SK-N-SH (cell line): ENCODE data around the gene RPGR. TPM values are rescaled to one million over a fixed set of nuclear protein-coding genes. Genes with fewer than 3 reads are reported as not detected.

ENCODE experiments used
- CTCF ChIA-PET: fragments of 300-600, 350-600 bp; formaldehyde crosslinking; extraction: SDS; loops from one replicate; lab custom pipeline; 2021; lab: Yijun Ruan, JAX
- POLR2A ChIA-PET: fragments of 350-600 bp; sonication (Branson Sonifier 250); formaldehyde crosslinking; extraction: SDS; loops from one replicate; lab custom pipeline; 2020; ENCODE audit warnings: antibody characterized with exemption, inconsistent platforms; lab: Yijun Ruan, JAX
- DNase-seq: peaks from one replicate; pipeline ENCODE4 v3.0.0; 2012
- H2AFZ ChIP-seq: fragments of 200-600 bp; sonication (generic); 2 replicates; pipeline ENCODE4 v1.8.1; 2016; ENCODE audit warnings: antibody characterized with exemption, mild to moderate bottlenecking, low read depth
- H3F3A ChIP-seq: fragments of 200-600 bp; sonication (generic); replicated peaks from 2 replicates; pipeline ENCODE3; 2016; ENCODE audit warnings: antibody characterized with exemption, mild to moderate bottlenecking; ENCODE audit not compliant: insufficient read depth
- H3K27ac ChIP-seq, 2 experiments: fragments of 200-500 bp in 1 of 2; fragments of 200-600 bp in 1 of 2; sonication (Bioruptor generic) in 1 of 2; sonication (generic), shearing (Covaris generic) in 1 of 2; 2 replicates each; pipeline versions ENCODE4 v1.5.1 to v1.6.1; 2014 to 2016; ENCODE audit warnings: low read depth in 2 of 2, inconsistent platforms in 1 of 2, low read length in 1 of 2, mild to moderate bottlenecking in 1 of 2, mixed read lengths in 1 of 2
- H3K27me3 ChIP-seq: fragments of 200-600 bp; sonication (generic), shearing (Covaris generic); 2 replicates; pipeline ENCODE4 v1.6.1; 2016; ENCODE audit warnings: mixed run types; ENCODE audit not compliant: insufficient read depth
- H3K36me3 ChIP-seq, 2 experiments: fragments of 200-500 bp in 1 of 2; fragments of 200-600 bp in 1 of 2; sonication (Bioruptor generic) in 1 of 2; sonication (generic) in 1 of 2; replicated peaks in 1 of 2; 2 replicates each; pipeline versions ENCODE3 to v1.5.1; 2014 to 2016; ENCODE audit warnings: low read length in 1 of 2, mild to moderate bottlenecking in 1 of 2; ENCODE audit not compliant: insufficient read depth in 2 of 2, control insufficient read depth in 1 of 2
- H3K4me1 ChIP-seq, 2 experiments: fragments of 200-500 bp in 1 of 2; fragments of 200-600 bp in 1 of 2; sonication (Bioruptor generic) in 1 of 2; sonication (generic), shearing (Covaris generic) in 1 of 2; 2 replicates each; pipeline versions ENCODE4 v1.5.1 to v1.6.1; 2014 to 2016; ENCODE audit warnings: low read depth in 1 of 2, low read length in 1 of 2, mixed run types in 1 of 2; ENCODE audit not compliant: insufficient read depth in 2 of 2, control insufficient read depth in 1 of 2
- H3K4me2 ChIP-seq: fragments of 200-600 bp; sonication (generic), shearing (Covaris generic); 2 replicates; pipeline ENCODE4 v1.6.1; 2017; ENCODE audit warnings: mixed run types
- H3K4me3 ChIP-seq, 2 experiments: fragments of 200-500 bp in 1 of 2; fragments of 200-600 bp in 1 of 2; sonication (Bioruptor generic) in 1 of 2; sonication (generic), shearing (Covaris generic) in 1 of 2; 2 replicates each; pipeline versions ENCODE4 v1.5.1 to v1.8.1; 2014 to 2016; ENCODE audit warnings: low read depth in 2 of 2, inconsistent platforms in 1 of 2, low read length in 1 of 2, mild to moderate bottlenecking in 1 of 2, mixed read lengths in 1 of 2, moderate library complexity in 1 of 2
- H3K79me2 ChIP-seq: fragments of 200-600 bp; sonication (generic); 2 replicates; pipeline ENCODE4 v1.8.1; 2017; ENCODE audit warnings: mild to moderate bottlenecking; ENCODE audit not compliant: insufficient read depth
- H3K9ac ChIP-seq: fragments of 200-600 bp; sonication (generic); 2 replicates; pipeline ENCODE4 v1.6.1; 2017; ENCODE audit warnings: mixed run types
- H3K9me2 ChIP-seq: fragments of 200-600 bp; sonication (generic); 2 replicates; pipeline ENCODE4 v1.6.1; 2017; ENCODE audit warnings: mixed run types
- H3K9me3 ChIP-seq: fragments of 200-600 bp; sonication (generic); 2 replicates; pipeline ENCODE4 v1.6.1; 2017; ENCODE audit warnings: mixed run types, mild to moderate bottlenecking, moderate library complexity
- H4K20me1 ChIP-seq: fragments of 200-600 bp; sonication (generic); 2 replicates; pipeline ENCODE4 v1.6.1; 2017; ENCODE audit warnings: mild to moderate bottlenecking, mixed run types; ENCODE audit not compliant: insufficient read depth
- EP300 ChIP-seq, 2 experiments: IDR thresholded peaks; 2 replicates each; pipeline versions ENCODE4 v1.4.0 to v1.6.1; 2012; ENCODE audit warnings: borderline replicate concordance in 1 of 2, low read depth in 1 of 2, low read length in 1 of 2
- FOSL2 ChIP-seq: IDR thresholded peaks from 2 replicates; pipeline ENCODE4 v1.4.0; 2012; ENCODE audit warnings: low read depth, mild to moderate bottlenecking, moderate library complexity, borderline replicate concordance
- GATA2 ChIP-seq: sonication (generic); formaldehyde crosslinking; IDR thresholded peaks from 2 replicates; pipeline ENCODE4 v1.5.0; 2020; ENCODE audit warnings: mild to moderate bottlenecking, missing genetic modification reagents
- JUND ChIP-seq: IDR thresholded peaks from 2 replicates; pipeline ENCODE4 v1.4.0; 2012
- NRF1 ChIP-seq: IDR thresholded peaks from 2 replicates; pipeline ENCODE4 v1.6.1; 2012; ENCODE audit warnings: low read depth, mild to moderate bottlenecking, low read length
- RCOR1 ChIP-seq: fragments of 150-350 bp; IDR thresholded peaks from 2 replicates; pipeline ENCODE4 v1.6.1; 2017; ENCODE audit warnings: antibody characterized with exemption, low read length
- RFX5 ChIP-seq: IDR thresholded peaks from 2 replicates; pipeline ENCODE4 v1.6.1; 2012; ENCODE audit warnings: mild to moderate bottlenecking, improper control_type of control experiment, low read length
- SIN3A ChIP-seq: IDR thresholded peaks from 2 replicates; pipeline ENCODE4 v1.6.1; 2012; ENCODE audit warnings: low read depth, mild to moderate bottlenecking, low read length, moderate library complexity, borderline replicate concordance
- TCF12 ChIP-seq: IDR thresholded peaks from 2 replicates; pipeline ENCODE4 v1.4.0; 2012
- WGBS: methylation state at CpG from one replicate; pipeline ENCODE4 v1.1.6; 2017; ENCODE audit warnings: low lambda C conversion rate; 5-methylcytosine and 5-hydroxymethylcytosine counted together
- polyA plus RNA-seq, 3 experiments: library from polyadenylated mRNA; depleted of rRNA; stranded (reverse); fragments of >200 nt; gene quantifications; 2 replicates each; pipeline ENCODE4 v1.2.3, GENCODE V29; 2012
- TF ChIP-seq, protein P1 (sequence below): fragments of 150-350 bp; IDR thresholded peaks from 2 replicates; pipeline ENCODE4 v1.6.1; 2016; ENCODE audit warnings: mild to moderate bottlenecking, low read depth, low read length
- TF ChIP-seq, protein P2 (sequence below): fragments of 150-350 bp; IDR thresholded peaks from 2 replicates; pipeline ENCODE4 v1.6.1; 2017; ENCODE audit warnings: antibody characterized with exemption, low read length, low read depth, borderline replicate concordance
- TF ChIP-seq, protein P3 (sequence below): IDR thresholded peaks from 2 replicates; pipeline ENCODE4 v1.4.0; 2012; ENCODE audit warnings: low read depth
- TF ChIP-seq, protein P4 (sequence below): IDR thresholded peaks from 2 replicates; pipeline ENCODE4; 2012

The RPGR gene
- polyA plus RNA-seq, 1 of the 3 experiments (the other 2 are of a cell fraction): 1.2 TPM

DNA sequence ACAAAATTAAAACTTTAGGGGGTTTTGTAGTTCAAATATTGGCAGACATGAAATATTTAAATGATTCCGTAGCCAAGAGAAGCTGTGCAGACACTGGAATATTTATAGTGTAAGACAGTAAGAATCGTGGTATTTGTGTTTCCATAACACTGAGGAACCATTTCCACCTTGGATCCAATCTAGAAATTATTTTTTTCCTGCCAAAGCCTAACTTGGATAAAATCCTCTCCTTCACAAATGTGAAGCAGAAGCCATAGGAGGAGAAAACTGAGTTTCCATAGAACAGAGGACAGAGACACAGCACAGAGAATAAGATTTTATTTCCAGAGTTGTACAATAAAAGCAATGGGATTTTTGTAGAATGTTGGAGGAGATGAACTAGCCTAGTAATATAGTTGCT, 86.8 kb downstream of the RPGR start (continued):
- TF ChIP-seq, protein P1, sequence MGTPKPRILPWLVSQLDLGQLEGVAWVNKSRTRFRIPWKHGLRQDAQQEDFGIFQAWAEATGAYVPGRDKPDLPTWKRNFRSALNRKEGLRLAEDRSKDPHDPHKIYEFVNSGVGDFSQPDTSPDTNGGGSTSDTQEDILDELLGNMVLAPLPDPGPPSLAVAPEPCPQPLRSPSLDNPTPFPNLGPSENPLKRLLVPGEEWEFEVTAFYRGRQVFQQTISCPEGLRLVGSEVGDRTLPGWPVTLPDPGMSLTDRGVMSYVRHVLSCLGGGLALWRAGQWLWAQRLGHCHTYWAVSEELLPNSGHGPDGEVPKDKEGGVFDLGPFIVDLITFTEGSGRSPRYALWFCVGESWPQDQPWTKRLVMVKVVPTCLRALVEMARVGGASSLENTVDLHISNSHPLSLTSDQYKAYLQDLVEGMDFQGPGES: no peak
- TF ChIP-seq RFX5 (no peak), RCOR1 (no peak)

DNA sequence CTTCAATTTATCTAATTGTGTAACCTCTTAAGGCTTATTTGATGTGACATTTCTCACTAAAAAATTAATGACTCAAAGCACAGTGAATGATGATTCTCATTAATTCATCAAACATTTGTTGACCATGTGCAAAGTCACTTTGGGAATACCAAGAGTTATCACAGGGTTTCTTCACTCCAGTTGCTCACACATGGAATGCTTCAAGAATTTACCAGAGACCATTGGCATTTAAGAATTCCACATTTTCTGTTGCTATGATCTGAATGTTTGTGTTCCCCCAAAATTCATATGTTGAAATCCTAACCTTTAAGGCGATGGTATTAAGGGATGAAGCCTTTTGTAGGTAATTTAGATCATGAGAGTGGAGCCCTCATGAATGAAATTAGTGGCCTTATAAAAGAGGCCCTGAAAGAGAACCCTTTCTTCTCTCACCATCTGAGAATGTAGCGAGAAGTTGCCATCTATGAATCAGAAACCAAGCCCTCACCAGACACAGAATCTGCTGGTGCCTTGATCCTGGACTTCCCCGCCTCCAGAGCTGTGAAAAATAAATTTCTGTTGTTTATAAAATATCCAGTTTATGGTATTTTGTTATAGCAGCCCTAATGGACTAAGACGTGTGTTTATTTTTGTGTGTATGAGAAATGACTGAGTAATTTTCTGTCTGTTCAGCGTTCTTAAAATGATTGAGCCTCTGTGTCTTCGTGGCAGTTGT, 90.3 kb downstream of the RPGR start:
- Histone ChIP-seq H3K4me3 (no peak overlapping the region), H3F3A (no peaks in the 10 kb centered on the region), H3K36me3 (no peaks in the 10 kb centered on the region), H3K9me3 (no peaks in the 10 kb centered on the region), H3K27ac (no peak overlapping the region), H3K4me1 (no peaks in the 10 kb centered on the region), H3K79me2 (no peaks in the 10 kb centered on the region), H3K9me2 (no peaks in the 10 kb centered on the region), H3K4me2 (no peak overlapping the region), H3K27me3 (no peaks in the 10 kb centered on the region), H2AFZ (no peak overlapping the region), H3K9ac (no peak overlapping the region), H4K20me1 (no peaks in the 10 kb centered on the region)
- TF ChIP-seq, protein P2, sequence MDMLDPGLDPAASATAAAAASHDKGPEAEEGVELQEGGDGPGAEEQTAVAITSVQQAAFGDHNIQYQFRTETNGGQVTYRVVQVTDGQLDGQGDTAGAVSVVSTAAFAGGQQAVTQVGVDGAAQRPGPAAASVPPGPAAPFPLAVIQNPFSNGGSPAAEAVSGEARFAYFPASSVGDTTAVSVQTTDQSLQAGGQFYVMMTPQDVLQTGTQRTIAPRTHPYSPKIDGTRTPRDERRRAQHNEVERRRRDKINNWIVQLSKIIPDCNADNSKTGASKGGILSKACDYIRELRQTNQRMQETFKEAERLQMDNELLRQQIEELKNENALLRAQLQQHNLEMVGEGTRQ: no peak
- TF ChIP-seq RFX5 (no peak), GATA2 (CRISPR knock-in tag) (no peak), SIN3A (no peak), EP300 (IDR thresholded peaks at IDR 0.05; ENCODE audit: borderline replicate concordance in 1 of 2, low read depth in 1 of 2, low read length in 1 of 2) (no peak)
- 33% methylated on average over 6 of the region's 6 CpGs for WGBS
- CTCF ChIA-PET: no interaction called here
- no peak for DNase-seq
- POLR2A ChIA-PET: no interaction called here

DNA sequence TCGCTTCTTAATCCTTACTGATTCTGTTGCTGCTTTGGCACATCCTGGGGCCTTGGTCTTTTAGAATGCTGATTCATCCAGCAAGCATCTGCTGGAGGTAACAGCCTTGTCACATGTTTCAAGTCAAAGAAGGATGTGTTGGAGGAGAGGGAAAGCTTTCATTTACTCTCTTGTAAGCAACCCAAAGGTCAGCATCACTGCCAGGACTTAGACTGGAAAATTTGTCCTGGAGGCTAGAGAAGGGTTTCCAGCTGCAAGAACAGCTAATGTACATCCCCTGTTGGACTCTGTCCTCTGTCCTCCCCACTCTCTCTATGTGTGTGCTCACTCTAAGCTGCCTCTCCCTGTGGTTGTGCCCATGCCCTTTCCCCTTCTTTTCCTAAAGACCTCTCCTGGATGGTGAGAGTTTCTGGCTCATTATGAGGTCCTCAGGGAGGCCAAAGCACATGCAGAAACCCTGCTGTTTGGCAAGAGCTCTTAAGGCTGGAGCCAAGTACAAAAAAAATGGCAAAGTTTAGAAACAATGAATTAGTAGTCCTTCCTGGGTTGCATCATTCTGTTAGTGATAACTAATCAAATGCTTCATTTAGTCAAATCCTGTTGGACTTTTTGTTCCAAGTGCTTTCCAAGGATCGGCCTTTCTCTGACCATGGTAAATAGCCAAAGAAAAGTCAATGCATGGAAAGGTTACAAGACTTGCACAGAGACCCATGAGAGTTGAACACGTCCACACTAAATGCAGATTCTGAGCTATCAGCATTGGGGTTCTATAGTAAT, 93.2 kb downstream of the RPGR start:
- peak overlapping the region; percentile 54; the same call in 1 of the 2 replicates for H2AFZ ChIP-seq
- H3K27me3 ChIP-seq: no peaks in the 10 kb centered on the region
- no peaks in the 10 kb centered on the region for H3F3A ChIP-seq
- no peaks in the 10 kb centered on the region for H3K4me1 ChIP-seq
- no peak for TF ChIP-seq SIN3A
- no peak for TF ChIP-seq NRF1
- TF ChIP-seq, protein P3, sequence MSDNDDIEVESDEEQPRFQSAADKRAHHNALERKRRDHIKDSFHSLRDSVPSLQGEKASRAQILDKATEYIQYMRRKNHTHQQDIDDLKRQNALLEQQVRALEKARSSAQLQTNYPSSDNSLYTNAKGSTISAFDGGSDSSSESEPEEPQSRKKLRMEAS: peak; percentile 30; the same call in 1 of the 2 replicates
- 0 out of 2 replicates have a peak, but pooled peaks have one; percentile 12 for TF ChIP-seq TCF12
- TF ChIP-seq, protein P4, sequence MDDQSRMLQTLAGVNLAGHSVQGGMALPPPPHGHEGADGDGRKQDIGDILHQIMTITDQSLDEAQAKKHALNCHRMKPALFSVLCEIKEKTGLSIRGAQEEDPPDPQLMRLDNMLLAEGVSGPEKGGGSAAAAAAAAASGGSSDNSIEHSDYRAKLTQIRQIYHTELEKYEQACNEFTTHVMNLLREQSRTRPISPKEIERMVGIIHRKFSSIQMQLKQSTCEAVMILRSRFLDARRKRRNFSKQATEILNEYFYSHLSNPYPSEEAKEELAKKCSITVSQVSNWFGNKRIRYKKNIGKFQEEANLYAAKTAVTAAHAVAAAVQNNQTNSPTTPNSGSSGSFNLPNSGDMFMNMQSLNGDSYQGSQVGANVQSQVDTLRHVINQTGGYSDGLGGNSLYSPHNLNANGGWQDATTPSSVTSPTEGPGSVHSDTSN: 0 out of 2 replicates have a peak, but pooled peaks have one; percentile 17
- peak; percentile 36; the same call in 1 of the 2 replicates for TF ChIP-seq FOSL2
- peak; percentile 57; the same call in 1 of the 2 replicates for TF ChIP-seq JUND
- TF ChIP-seq, all 33 proteins: peak for 5
- ChIA-PET POLR2A (no interaction called here), CTCF (interaction anchor here (0.6 kb wide), 1 partner anchor 36 kb away, joined by 3 read pairs; no protein-coding TSS in a partner anchor)
- H3K4me2 ChIP-seq: peak overlapping the region; percentile 21; the same call in 1 of the 2 replicates
- H3K79me2 ChIP-seq: no peaks in the 10 kb centered on the region
- H3K4me3 ChIP-seq: no peak overlapping the region
- peak overlapping the region in 1 of 2 experiments; percentile 27; a peak in 1 of 4 replicates for H3K27ac ChIP-seq
- no peak for DNase-seq
- no peaks in the 10 kb centered on the region for H3K9me3 ChIP-seq
- no peaks in the 10 kb centered on the region for H4K20me1 ChIP-seq
- 32% methylated on average over 3 of the region's 3 CpGs for WGBS
- no peak overlapping the region for H3K9ac ChIP-seq
- no peaks in the 10 kb centered on the region for H3K9me2 ChIP-seq
- no peaks in the 10 kb centered on the region for H3K36me3 ChIP-seq
